K562 treated with DMSO at 1 percent for 48 hours (cell line): ENCODE results near the gene KRTAP19-3. TPM values are rescaled to one million over a fixed set of nuclear protein-coding genes. Genes with fewer than 3 reads are reported as not detected.

Experiments
- total RNA-seq: library from RNA; unstranded; fragments of 300-600 nt; gene quantifications from 2 replicates; pipeline ENCODE4 v1.2.3, GENCODE V29; 2022; ENCODE audit warnings: low replicate concordance; ENCODE audit errors: extremely low read depth

Gene KRTAP19-3
- not detected in 2 replicates for total RNA-seq

DNA sequence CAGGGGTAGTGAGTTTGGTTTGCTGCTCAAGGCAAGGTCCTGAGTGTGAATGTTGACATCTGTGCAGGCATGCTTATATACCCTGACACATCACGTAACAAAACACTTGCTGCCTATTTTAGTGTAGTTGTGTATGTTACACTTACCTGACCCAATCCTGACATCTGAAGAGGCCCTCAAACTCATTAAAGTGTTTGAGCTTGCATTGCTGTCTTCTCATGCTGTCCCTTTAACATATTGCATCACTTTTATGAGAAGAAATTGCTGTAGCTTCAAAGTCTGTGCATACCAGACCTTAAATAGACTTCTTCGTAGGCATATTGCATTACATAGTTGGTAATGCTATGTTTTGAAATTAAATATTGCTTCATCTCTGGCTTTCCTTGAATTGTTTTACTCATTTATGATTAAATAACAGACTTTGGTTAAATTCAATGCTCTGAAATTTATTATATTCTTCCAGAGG is at the start of gene KRTAP19-3:
KRTAP19-3 (minus strand) TSS at position 51 of the 466 bp plus-strand sequence. CDS start 56 bp downstream, outside the sequence.

GRCh38 chr21:30502041-30502440 is 10.2 kb upstream of the KRTAP19-3 start, which contains the start of gene KRTAP19-5:
Gene KRTAP19-5 (minus strand): TSS chr21:30502141. CDS start chr21:30502090, 51 bp downstream.

DNA sequence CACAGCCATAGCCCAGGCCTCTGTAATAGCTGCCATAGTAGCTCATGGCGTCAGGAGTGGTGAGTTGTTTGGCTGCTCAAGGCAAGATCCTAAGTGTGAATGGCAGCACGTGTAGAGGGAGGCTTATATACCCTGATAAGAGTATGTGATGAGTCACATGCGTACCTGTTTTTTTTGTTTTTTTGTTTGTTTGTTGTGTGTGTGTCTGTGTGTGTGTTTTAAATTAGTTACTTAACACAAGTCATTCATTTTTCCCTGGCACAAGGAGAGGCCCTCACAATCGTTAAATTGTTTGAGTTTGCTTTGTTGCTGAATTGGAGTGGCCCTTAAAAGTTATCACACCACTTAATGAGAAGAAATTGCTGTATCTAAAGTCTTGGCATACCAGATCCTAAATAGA is 5.3 kb upstream of the KRTAP19-3 start, which contains the start of gene KRTAP19-4:
KRTAP19-4 (minus strand) TSS at position 101 of the 400 bp plus-strand sequence; CDS start at position 46, 55 bp downstream.

GRCh38 chr21:30487336-30487735 is 4.5 kb downstream of the KRTAP19-3 start, which contains the start of gene KRTAP19-2:
Gene KRTAP19-2 (minus strand): TSS chr21:30487436. CDS start chr21:30487348, 88 bp downstream.

GRCh38 chr21:30480145-30480544 is 11.7 kb downstream of the KRTAP19-3 start, which contains the start of gene KRTAP19-1:
Gene KRTAP19-1 (minus strand): TSS chr21:30480367. CDS start chr21:30480317, 50 bp downstream.

Other genes starting within 250 kb of the KRTAP19-3 start
- not detected in 2 replicates for gene KRTAP24-1, start 209.1 kb downstream of the KRTAP19-3 start, total RNA-seq
- gene KRTAP25-1, start 202.5 kb downstream of the KRTAP19-3 start, total RNA-seq: not detected in 2 replicates
- gene KRTAP26-1, start 171.7 kb downstream of the KRTAP19-3 start, total RNA-seq: not detected in 2 replicates
- gene KRTAP27-1, start 154.3 kb downstream of the KRTAP19-3 start, total RNA-seq: not detected in 2 replicates
- not detected in 2 replicates for gene KRTAP23-1, start 143.4 kb downstream of the KRTAP19-3 start, total RNA-seq
- gene KRTAP13-2, start 119.7 kb downstream of the KRTAP19-3 start, total RNA-seq: not detected in 2 replicates
- gene KRTAP13-1, start 96.0 kb downstream of the KRTAP19-3 start, total RNA-seq: not detected in 2 replicates
- gene KRTAP13-3, start 66.1 kb downstream of the KRTAP19-3 start, total RNA-seq: not detected in 2 replicates
- gene KRTAP13-4, start 61.8 kb downstream of the KRTAP19-3 start, total RNA-seq: not detected in 2 replicates
- not detected in 2 replicates for gene KRTAP15-1, start 51.7 kb downstream of the KRTAP19-3 start, total RNA-seq
- gene KRTAP19-1, start 11.6 kb downstream of the KRTAP19-3 start, total RNA-seq: not detected in 2 replicates
- not detected in 2 replicates for gene KRTAP19-2, start 4.6 kb downstream of the KRTAP19-3 start, total RNA-seq
- gene KRTAP19-4, start 5.2 kb upstream of the KRTAP19-3 start, total RNA-seq: not detected in 2 replicates
- gene KRTAP19-5, start 10.1 kb upstream of the KRTAP19-3 start, total RNA-seq: not detected in 2 replicates
- not detected in 2 replicates for gene KRTAP19-6, start 49.9 kb upstream of the KRTAP19-3 start, total RNA-seq
- gene KRTAP19-7, start 69.3 kb upstream of the KRTAP19-3 start, total RNA-seq: not detected in 2 replicates
- gene KRTAP22-2, start 98.4 kb upstream of the KRTAP19-3 start, total RNA-seq: not detected in 2 replicates
- gene KRTAP6-3, start 100.4 kb upstream of the KRTAP19-3 start, total RNA-seq: not detected in 2 replicates
- not detected in 2 replicates for gene KRTAP6-2, start 106.9 kb upstream of the KRTAP19-3 start, total RNA-seq
- gene KRTAP22-1, start 109.1 kb upstream of the KRTAP19-3 start, total RNA-seq: not detected in 2 replicates
- gene KRTAP6-1, start 121.9 kb upstream of the KRTAP19-3 start, total RNA-seq: not detected in 2 replicates
- gene KRTAP20-1, start 124.4 kb upstream of the KRTAP19-3 start, total RNA-seq: not detected in 2 replicates
- not detected in 2 replicates for gene KRTAP20-4, start 128.6 kb upstream of the KRTAP19-3 start, total RNA-seq
- not detected in 2 replicates for gene KRTAP20-2, start 143.2 kb upstream of the KRTAP19-3 start, total RNA-seq
- gene KRTAP20-3, start 150.9 kb upstream of the KRTAP19-3 start, total RNA-seq: not detected in 2 replicates
- gene KRTAP21-3, start 226.8 kb upstream of the KRTAP19-3 start, total RNA-seq: not detected in 2 replicates